8988T (cell line): ENCODE data around the gene FHIP1B.

ENCODE experiments used
- DNase-seq: peaks from one replicate; pipeline ENCODE4 v3.0.0; 2011

FHIP1B gene

GRCh38 chr11:6197466-6198200 is 36.8 kb downstream of the FHIP1B start:
- DNase-seq = no peak

- DNase-seq = no peak
Observed at GRCh38 chr11:6196396-6196795, 38.0 kb downstream of the FHIP1B start.

DNA sequence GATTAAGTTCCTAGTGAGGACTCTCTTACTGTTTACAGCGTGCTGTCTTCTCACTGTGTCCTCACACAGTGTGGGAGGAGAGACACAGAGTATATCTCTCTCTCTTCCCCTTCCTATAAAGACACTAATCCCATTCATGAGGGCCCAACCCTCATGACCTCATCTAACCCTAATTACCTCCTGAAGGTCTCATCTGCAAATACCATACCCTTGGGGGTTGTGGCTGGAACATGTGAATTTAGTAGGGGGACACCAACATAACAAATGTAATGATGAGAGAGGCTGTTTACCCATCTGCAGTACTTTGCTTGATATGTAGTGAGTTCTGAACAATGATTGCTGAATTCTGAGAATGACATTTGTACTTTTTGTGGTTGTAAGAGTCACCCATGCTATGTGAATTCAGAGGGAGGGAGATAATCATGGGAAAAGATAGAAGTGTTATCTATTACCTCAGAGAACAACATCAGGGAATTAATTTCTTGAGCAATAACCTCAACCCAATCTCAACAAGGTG is 40.3 kb downstream of the FHIP1B start:
- no peak for DNase-seq

DNA sequence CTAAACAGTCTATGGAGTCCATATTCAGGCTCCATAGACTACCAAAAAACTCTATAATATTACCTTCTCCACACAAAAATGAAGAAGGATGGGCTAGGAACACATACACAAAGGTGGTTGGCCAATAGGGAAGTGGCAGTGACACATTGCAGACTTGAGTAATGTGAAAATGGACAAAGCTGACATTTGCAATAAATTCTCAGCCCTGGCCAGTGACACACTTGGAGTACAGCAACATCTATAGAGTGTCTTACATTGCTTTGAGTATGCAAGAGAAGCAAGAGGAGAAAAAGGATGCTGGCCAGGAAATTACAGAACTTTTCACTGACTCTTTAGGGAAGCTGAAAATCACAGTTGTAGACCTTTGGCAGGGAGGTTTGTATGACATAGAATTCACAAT is 42.7 kb downstream of the FHIP1B start:
- no peak for DNase-seq

GRCh38 chr11:6175440-6175839 is 59.0 kb downstream of the FHIP1B start:
- DNase-seq = no peak

- no peak for DNase-seq
Observed at GRCh38 chr11:6170226-6170625, 64.2 kb downstream of the FHIP1B start, which contains the start of gene OR52B2. TSS of gene OR52B2 (minus strand) at chr11:6170326. CDS start at chr11:6170326, 0 bp downstream.
